ENCODE measurements around the gene UTS2R. TPM values are rescaled to one million over a fixed set of nuclear protein-coding genes. Genes with fewer than 3 reads are reported as not detected.

Gene UTS2R
- polyA plus RNA-seq, 1 of the 3 experiments (the other 2 are of a cell fraction) = not detected

DNA sequence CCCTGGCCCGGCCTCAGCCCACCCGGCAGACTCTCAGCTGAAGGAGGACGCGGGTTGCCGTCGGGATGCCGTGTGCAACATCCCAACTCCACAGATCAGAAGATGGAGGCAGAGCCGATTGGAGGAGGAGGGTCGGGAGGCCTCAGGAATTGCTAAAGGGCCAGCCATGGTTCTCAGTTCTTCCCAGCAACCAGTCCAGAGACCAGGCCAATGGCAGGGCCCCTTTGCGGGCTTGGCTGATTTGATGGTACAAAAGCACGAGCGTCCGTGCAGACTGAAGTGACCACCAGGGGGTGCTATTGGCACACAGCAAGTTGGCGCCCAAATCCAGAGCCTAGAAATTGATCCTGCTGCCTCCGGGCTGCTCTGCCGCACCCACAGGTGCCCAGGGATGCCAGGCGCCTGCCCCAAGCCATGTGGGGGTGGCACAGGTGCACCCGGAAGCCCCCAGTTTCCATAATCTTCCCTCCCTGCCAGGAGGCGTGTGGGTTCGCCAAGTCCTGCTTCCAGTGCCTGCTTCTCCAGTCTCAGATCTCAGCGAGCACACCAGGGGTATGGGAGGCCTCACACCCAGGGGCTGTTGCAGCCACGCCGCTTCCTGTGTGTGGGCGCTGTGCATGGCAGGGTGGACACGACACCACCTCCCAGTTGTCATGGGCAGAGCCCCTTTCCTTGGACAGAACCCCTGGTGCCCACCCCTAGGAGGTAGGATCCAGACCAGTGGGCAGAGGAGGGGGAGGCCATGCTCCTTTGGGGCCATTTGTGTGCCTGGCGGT is 19.7 kb upstream of the UTS2R start:
- no peaks in the 10 kb centered on the region for H3K79me2 ChIP-seq (ENCODE audit: insufficient read depth)
- peaks cover 0 to 10% of the 10 kb centered on the region in 2 experiments; a peak in 1 of 4 replicates for H3K4me1 ChIP-seq (ENCODE audit: control insufficient read depth in 1 of 2, insufficient read depth in 2 of 2, low read depth in 1 of 2, low read length in 1 of 2)
- ChIA-PET POLR2A (no interaction called here), CTCF (interaction anchor here (0.6 to 5.8 kb wide), 43 partner anchors 8 to 230 kb away, joined by 3 to 124 read pairs (median 4); partner anchors contain the start of genes HEXD, OGFOD3, SECTM1 and UTS2R)
- no peaks in the 10 kb centered on the region; the same call in 1 of the 2 replicates for H3K27me3 ChIP-seq (ENCODE audit: insufficient read depth)
- no peaks in the 10 kb centered on the region for H3K36me3 ChIP-seq (replicated peaks in 1 of 2; ENCODE audit: control insufficient read depth in 1 of 2, insufficient read depth in 2 of 2, low read length in 1 of 2)
- H4K20me1 ChIP-seq (ENCODE audit: insufficient read depth) = no peaks in the 10 kb centered on the region
- 45% methylated on average over 21 of the region's 26 CpGs for WGBS (ENCODE audit: low lambda C conversion rate)
- no peaks in the 10 kb centered on the region for H3F3A ChIP-seq (replicated peaks; ENCODE audit: insufficient read depth)
- H3K4me2 ChIP-seq = no peak overlapping the region
- TF ChIP-seq FOSL2 (IDR thresholded peaks at IDR 0.05; ENCODE audit: borderline replicate concordance, low read depth) = no peak
- TF ChIP-seq, protein P1, sequence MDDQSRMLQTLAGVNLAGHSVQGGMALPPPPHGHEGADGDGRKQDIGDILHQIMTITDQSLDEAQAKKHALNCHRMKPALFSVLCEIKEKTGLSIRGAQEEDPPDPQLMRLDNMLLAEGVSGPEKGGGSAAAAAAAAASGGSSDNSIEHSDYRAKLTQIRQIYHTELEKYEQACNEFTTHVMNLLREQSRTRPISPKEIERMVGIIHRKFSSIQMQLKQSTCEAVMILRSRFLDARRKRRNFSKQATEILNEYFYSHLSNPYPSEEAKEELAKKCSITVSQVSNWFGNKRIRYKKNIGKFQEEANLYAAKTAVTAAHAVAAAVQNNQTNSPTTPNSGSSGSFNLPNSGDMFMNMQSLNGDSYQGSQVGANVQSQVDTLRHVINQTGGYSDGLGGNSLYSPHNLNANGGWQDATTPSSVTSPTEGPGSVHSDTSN (IDR thresholded peaks at IDR 0.05) = no peak
- TF ChIP-seq NRF1 (IDR thresholded peaks at IDR 0.05; ENCODE audit: low read depth, low read length) = peak; percentile 42; the same call in 1 of the 2 replicates
- peak; percentile 99 for TF ChIP-seq RAD21 (IDR thresholded peaks at IDR 0.05; ENCODE audit: low read length)
- TF ChIP-seq RFX5 (IDR thresholded peaks at IDR 0.05; ENCODE audit: low read length) = peak; percentile 97
- TF ChIP-seq MXI1 (IDR thresholded peaks at IDR 0.05; ENCODE audit: low read depth, low read length) = peak; percentile 69
- TF ChIP-seq TAF1 (IDR thresholded peaks at IDR 0.05; ENCODE audit: borderline replicate concordance, low read depth, low read length) = no peak
- peak; percentile 58 for TF ChIP-seq RCOR1 (IDR thresholded peaks at IDR 0.05; ENCODE audit: low read length)
- TF ChIP-seq CHD2 (IDR thresholded peaks at IDR 0.05; ENCODE audit: low read length, partially characterized antibody) = peak; percentile 23
- no peak for TF ChIP-seq GATA2 (CRISPR knock-in tag; IDR thresholded peaks at IDR 0.05)
- peak; percentile 99 for TF ChIP-seq SMC3 (IDR thresholded peaks at IDR 0.05; ENCODE audit: low read depth, low read length)
- TF ChIP-seq RXRA (IDR thresholded peaks at IDR 0.05; ENCODE audit: borderline replicate concordance, low read depth) = no peak
- TF ChIP-seq, protein P2, sequence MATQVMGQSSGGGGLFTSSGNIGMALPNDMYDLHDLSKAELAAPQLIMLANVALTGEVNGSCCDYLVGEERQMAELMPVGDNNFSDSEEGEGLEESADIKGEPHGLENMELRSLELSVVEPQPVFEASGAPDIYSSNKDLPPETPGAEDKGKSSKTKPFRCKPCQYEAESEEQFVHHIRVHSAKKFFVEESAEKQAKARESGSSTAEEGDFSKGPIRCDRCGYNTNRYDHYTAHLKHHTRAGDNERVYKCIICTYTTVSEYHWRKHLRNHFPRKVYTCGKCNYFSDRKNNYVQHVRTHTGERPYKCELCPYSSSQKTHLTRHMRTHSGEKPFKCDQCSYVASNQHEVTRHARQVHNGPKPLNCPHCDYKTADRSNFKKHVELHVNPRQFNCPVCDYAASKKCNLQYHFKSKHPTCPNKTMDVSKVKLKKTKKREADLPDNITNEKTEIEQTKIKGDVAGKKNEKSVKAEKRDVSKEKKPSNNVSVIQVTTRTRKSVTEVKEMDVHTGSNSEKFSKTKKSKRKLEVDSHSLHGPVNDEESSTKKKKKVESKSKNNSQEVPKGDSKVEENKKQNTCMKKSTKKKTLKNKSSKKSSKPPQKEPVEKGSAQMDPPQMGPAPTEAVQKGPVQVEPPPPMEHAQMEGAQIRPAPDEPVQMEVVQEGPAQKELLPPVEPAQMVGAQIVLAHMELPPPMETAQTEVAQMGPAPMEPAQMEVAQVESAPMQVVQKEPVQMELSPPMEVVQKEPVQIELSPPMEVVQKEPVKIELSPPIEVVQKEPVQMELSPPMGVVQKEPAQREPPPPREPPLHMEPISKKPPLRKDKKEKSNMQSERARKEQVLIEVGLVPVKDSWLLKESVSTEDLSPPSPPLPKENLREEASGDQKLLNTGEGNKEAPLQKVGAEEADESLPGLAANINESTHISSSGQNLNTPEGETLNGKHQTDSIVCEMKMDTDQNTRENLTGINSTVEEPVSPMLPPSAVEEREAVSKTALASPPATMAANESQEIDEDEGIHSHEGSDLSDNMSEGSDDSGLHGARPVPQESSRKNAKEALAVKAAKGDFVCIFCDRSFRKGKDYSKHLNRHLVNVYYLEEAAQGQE (IDR thresholded peaks at IDR 0.05; ENCODE audit: low read depth, low read length) = peak; percentile 70; the same call in 1 of the 2 replicates
- no peak for TF ChIP-seq TEAD4 (IDR thresholded peaks at IDR 0.05; ENCODE audit: borderline replicate concordance, insufficient read depth)
- no peak for TF ChIP-seq SIN3A (IDR thresholded peaks at IDR 0.05; ENCODE audit: borderline replicate concordance, low read depth, low read length)
- no peak for TF ChIP-seq EZH2phosphoT487 (IDR thresholded peaks at IDR 0.05; ENCODE audit: borderline replicate concordance, low read depth)
- peak in 1 of 2 experiments; percentile 41; a peak in 1 of 4 replicates for TF ChIP-seq EP300 (IDR thresholded peaks at IDR 0.05; ENCODE audit: borderline replicate concordance in 1 of 2, low read depth in 1 of 2, low read length in 1 of 2)
- TF ChIP-seq, protein P3, sequence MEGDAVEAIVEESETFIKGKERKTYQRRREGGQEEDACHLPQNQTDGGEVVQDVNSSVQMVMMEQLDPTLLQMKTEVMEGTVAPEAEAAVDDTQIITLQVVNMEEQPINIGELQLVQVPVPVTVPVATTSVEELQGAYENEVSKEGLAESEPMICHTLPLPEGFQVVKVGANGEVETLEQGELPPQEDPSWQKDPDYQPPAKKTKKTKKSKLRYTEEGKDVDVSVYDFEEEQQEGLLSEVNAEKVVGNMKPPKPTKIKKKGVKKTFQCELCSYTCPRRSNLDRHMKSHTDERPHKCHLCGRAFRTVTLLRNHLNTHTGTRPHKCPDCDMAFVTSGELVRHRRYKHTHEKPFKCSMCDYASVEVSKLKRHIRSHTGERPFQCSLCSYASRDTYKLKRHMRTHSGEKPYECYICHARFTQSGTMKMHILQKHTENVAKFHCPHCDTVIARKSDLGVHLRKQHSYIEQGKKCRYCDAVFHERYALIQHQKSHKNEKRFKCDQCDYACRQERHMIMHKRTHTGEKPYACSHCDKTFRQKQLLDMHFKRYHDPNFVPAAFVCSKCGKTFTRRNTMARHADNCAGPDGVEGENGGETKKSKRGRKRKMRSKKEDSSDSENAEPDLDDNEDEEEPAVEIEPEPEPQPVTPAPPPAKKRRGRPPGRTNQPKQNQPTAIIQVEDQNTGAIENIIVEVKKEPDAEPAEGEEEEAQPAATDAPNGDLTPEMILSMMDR (IDR thresholded peaks at IDR 0.05) = peak; percentile 99
- TF ChIP-seq, protein P4, sequence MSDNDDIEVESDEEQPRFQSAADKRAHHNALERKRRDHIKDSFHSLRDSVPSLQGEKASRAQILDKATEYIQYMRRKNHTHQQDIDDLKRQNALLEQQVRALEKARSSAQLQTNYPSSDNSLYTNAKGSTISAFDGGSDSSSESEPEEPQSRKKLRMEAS (IDR thresholded peaks at IDR 0.05; ENCODE audit: low read depth) = no peak
- no peak for TF ChIP-seq FOXJ3 (CRISPR knock-in tag; IDR thresholded peaks at IDR 0.05)
- no peaks in the 10 kb centered on the region for H3K9me3 ChIP-seq
- no peak overlapping the region for H2AFZ ChIP-seq (ENCODE audit: low read depth)
- DNase-seq = peak; percentile 97
- H3K27ac ChIP-seq (ENCODE audit: low read depth in 2 of 2, low read length in 1 of 2) = no peak overlapping the region
- no peaks in the 10 kb centered on the region for H3K9me2 ChIP-seq
- no peak overlapping the region; a peak in 1 of 4 replicates for H3K4me3 ChIP-seq (ENCODE audit: low read depth in 2 of 2, low read length in 1 of 2)
- no peak overlapping the region for H3K9ac ChIP-seq
